Dermis blood vessel endothelial cell (primary cell): ENCODE measurements around the gene SNAP91. TPM values are rescaled to one million over a fixed set of nuclear protein-coding genes. Genes with fewer than 3 reads are reported as not detected.
"Not testable (repeated sequence)": the region's sequence is repeated elsewhere in the genome, so short reads cannot be mapped to it uniquely, and the experiment has no call there.

ENCODE experiments used
- DNase-seq: peaks from one replicate; pipeline ENCODE4 v3.0.0; 2010
- total RNA-seq: library from RNA; depleted of rRNA; stranded (reverse); fragments of >200 nt; gene quantifications from 2 replicates; pipeline ENCODE4 v1.2.3, GENCODE V29; 2014

Gene SNAP91
- 0.51 and 1.0 TPM in 2 replicates for total RNA-seq

- DNase-seq, result peak; percentile 32
Measured at GRCh38 chr6:83708970-83709747, at the start of gene SNAP91. Gene SNAP91 (minus strand): TSS chr6:83709101. CDS start chr6:83707927, 1,174 bp downstream.

- no peak for DNase-seq
Measured at GRCh38 chr6:83758533-83758932, 49.6 kb upstream of the SNAP91 start.

GRCh38 chr6:83757021-83757420, 48.1 kb upstream of the SNAP91 start:
- DNase-seq, result no peak

- no peak for DNase-seq
Measured at GRCh38 chr6:83756565-83756964, 47.7 kb upstream of the SNAP91 start.

- DNase-seq, result not testable (repeated sequence)
Measured at GRCh38 chr6:83752375-83752774, 43.5 kb upstream of the SNAP91 start.

- DNase-seq, result no peak
Measured at GRCh38 chr6:83741089-83741488, 32.2 kb upstream of the SNAP91 start.

GRCh38 chr6:83735461-83735860, 26.6 kb upstream of the SNAP91 start:
- DNase-seq, result no peak

GRCh38 chr6:83729871-83730270, 21.0 kb upstream of the SNAP91 start:
- DNase-seq, result no peak

GRCh38 chr6:83722876-83723275, 14.0 kb upstream of the SNAP91 start:
- DNase-seq, result no peak

GRCh38 chr6:83717809-83718208, 8.9 kb upstream of the SNAP91 start:
- DNase-seq, result no peak

- no peak for DNase-seq
Measured at GRCh38 chr6:83711958-83712357, 3.1 kb upstream of the SNAP91 start.

- no peak for DNase-seq
Measured at GRCh38 chr6:83709748-83710050, 798 bp upstream of the SNAP91 start.

GRCh38 chr6:83708546-83708969, 343 bp downstream of the SNAP91 start:
- DNase-seq, result peak; percentile 22

- no peak for DNase-seq
Measured at GRCh38 chr6:83707829-83708545, 914 bp downstream of the SNAP91 start.

- DNase-seq, result no peak
Measured at GRCh38 chr6:83702749-83703148, 6.2 kb downstream of the SNAP91 start.

- no peak for DNase-seq
Measured at GRCh38 chr6:83702077-83702476, 6.8 kb downstream of the SNAP91 start.

GRCh38 chr6:83696674-83697073, 12.2 kb downstream of the SNAP91 start:
- peak; percentile 60 for DNase-seq

GRCh38 chr6:83685481-83685880, 23.4 kb downstream of the SNAP91 start:
- no peak for DNase-seq

GRCh38 chr6:83677791-83678190, 31.1 kb downstream of the SNAP91 start:
- DNase-seq, result no peak

- DNase-seq, result no peak
Measured at GRCh38 chr6:83637953-83638352, 70.9 kb downstream of the SNAP91 start.

- DNase-seq, result no peak
Measured at GRCh38 chr6:83636800-83637199, 72.1 kb downstream of the SNAP91 start.

- no peak for DNase-seq
Measured at GRCh38 chr6:83633609-83634008, 75.3 kb downstream of the SNAP91 start.

GRCh38 chr6:83633149-83633548, 75.8 kb downstream of the SNAP91 start:
- DNase-seq, result no peak

- DNase-seq, result not testable (repeated sequence)
Measured at GRCh38 chr6:83629908-83630307, 79.0 kb downstream of the SNAP91 start.
